Adrenal gland (tissue), 5 donors: ENCODE data around the gene SIK2.

ENCODE experiments used
- CTCF ChIP-seq, 6 experiments: fragments of 450-650 bp in 4 of 6; fragments of 200-600 bp in 2 of 6; sonication (generic) in 1 of 6; IDR thresholded peaks; 1 replicate in 5 of 6; 2 replicates in 1 of 6; pipeline versions ENCODE4 v1.5.1 to v1.8.0; 2016 to 2021; ENCODE audit warnings: antibody characterized with exemption in 6 of 6, mild to moderate bottlenecking in 2 of 6, moderate library complexity in 1 of 6
- POLR2A ChIP-seq, 2 donors: fragments of 450-650 bp; IDR thresholded peaks; one replicate each; pipeline ENCODE4 v1.6.1; 2017; ENCODE audit warnings: antibody characterized with exemption in 2 of 2, mild to moderate bottlenecking in 2 of 2, moderate library complexity in 1 of 2
- donor health status: DM: no; HTN: no; CAD: no.

GRCh38 chr11:111575740-111576139 lies 26.5 kb upstream of the SIK2 start:
- TF ChIP-seq CTCF (IDR thresholded peaks at IDR 0.05) (no peak), POLR2A (IDR thresholded peaks at IDR 0.05) (no peak)
